DOHH2 (cell line): Measurements from ENCODE around the gene ABCF2.

Experiments used
- H3F3A ChIP-seq: fragments of 200-600 bp; sonication (generic), shearing (Covaris generic); 2 replicates; pipeline ENCODE4 v1.6.0; 2016; ENCODE audit warnings: antibody characterized with exemption, mild to moderate bottlenecking; ENCODE audit not compliant: control insufficient read depth, insufficient read depth
- H3K27ac ChIP-seq: fragments of 200-600 bp; sonication (generic); 2 replicates; pipeline ENCODE4 v1.5.1; 2014; ENCODE audit warnings: low read depth, mild to moderate bottlenecking, low read length, moderate library complexity
- H3K27me3 ChIP-seq: fragments of 200-600 bp; sonication (generic); 2 replicates; pipeline ENCODE4 v1.6.1; 2014; ENCODE audit warnings: mild to moderate bottlenecking, low read length, mixed read lengths; ENCODE audit not compliant: control insufficient read depth
- H3K36me3 ChIP-seq: fragments of 200-600 bp; sonication (generic); 2 replicates; pipeline ENCODE4 v1.6.1; 2014; ENCODE audit warnings: mild to moderate bottlenecking, low read length, moderate library complexity, mixed read lengths; ENCODE audit not compliant: control insufficient read depth
- H3K4me1 ChIP-seq: fragments of 200-600 bp; sonication (generic); 2 replicates; pipeline ENCODE4 v1.6.1; 2014; ENCODE audit warnings: mild to moderate bottlenecking, low read length, mixed read lengths; ENCODE audit not compliant: control insufficient read depth
- H3K4me2 ChIP-seq: fragments of 200-600 bp; sonication (generic); 2 replicates; pipeline ENCODE4 v1.6.0; 2014; ENCODE audit warnings: mild to moderate bottlenecking, low read length, moderate library complexity
- H3K4me3 ChIP-seq: fragments of 200-600 bp; sonication (generic); 2 replicates; pipeline ENCODE4 v1.5.1; 2014; ENCODE audit warnings: mild to moderate bottlenecking, low read length, mixed read lengths
- H3K79me2 ChIP-seq: fragments of 200-600 bp; sonication (generic); 2 replicates; pipeline ENCODE4 v1.6.1; 2014; ENCODE audit warnings: mild to moderate bottlenecking, low read length, mixed read lengths; ENCODE audit not compliant: control insufficient read depth
- H3K9me2 ChIP-seq: fragments of 200-600 bp; sonication (generic); replicated peaks from 2 replicates; pipeline ENCODE4 v1.6.1; 2014; ENCODE audit warnings: mild to moderate bottlenecking, low read length, mixed read lengths; ENCODE audit not compliant: control insufficient read depth
- H3K9me3 ChIP-seq: fragments of 200-600 bp; sonication (generic); 2 replicates; pipeline ENCODE4 v1.6.1; 2014; ENCODE audit warnings: antibody characterized with exemption, low read length, mixed read lengths; ENCODE audit not compliant: control insufficient read depth, insufficient read depth
- H4K20me1 ChIP-seq: fragments of 200-600 bp; sonication (generic); 2 replicates; pipeline ENCODE4 v1.6.0; 2014; ENCODE audit warnings: low read depth, mild to moderate bottlenecking, antibody characterized with exemption, low read length, moderate library complexity; ENCODE audit not compliant: control insufficient read depth, insufficient read depth
- CTCF ChIP-seq: fragments of 200-600 bp; sonication (generic); IDR thresholded peaks from one replicate; pipeline ENCODE4 v1.5.1; 2014; ENCODE audit warnings: antibody characterized with exemption, mild to moderate bottlenecking, low read depth, low read length; ENCODE audit not compliant: poor library complexity, severe bottlenecking
- EZH2phosphoT487 ChIP-seq: fragments of 200-600 bp; sonication (generic); IDR thresholded peaks from 2 replicates; pipeline ENCODE4 v1.6.1; 2017; ENCODE audit warnings: borderline replicate concordance, mild to moderate bottlenecking, antibody characterized with exemption, low read length, moderate library complexity, mixed read lengths

ABCF2 gene

GRCh38 chr7:151265351-151265931 is 38.4 kb upstream of the ABCF2 start:
- H3K4me1 ChIP-seq: no peaks in the 10 kb centered on the region
- H3K4me2 ChIP-seq: no peak overlapping the region
- no peaks in the 10 kb centered on the region for H3F3A ChIP-seq
- no peak overlapping the region for H3K27ac ChIP-seq
- H3K27me3 ChIP-seq: peaks cover 26% of the 10 kb centered on the region
- H3K9me2 ChIP-seq: no peaks in the 10 kb centered on the region
- no peaks in the 10 kb centered on the region for H3K36me3 ChIP-seq
- no peaks in the 10 kb centered on the region for H3K9me3 ChIP-seq
- no peaks in the 10 kb centered on the region for H3K79me2 ChIP-seq
- H3K4me3 ChIP-seq: no peak overlapping the region
- H4K20me1 ChIP-seq: 0 out of 2 replicates have a peak, but pooled peaks cover 7% of the 10 kb centered on the region
- TF ChIP-seq EZH2phosphoT487 (no peak), CTCF (no peak)

DNA sequence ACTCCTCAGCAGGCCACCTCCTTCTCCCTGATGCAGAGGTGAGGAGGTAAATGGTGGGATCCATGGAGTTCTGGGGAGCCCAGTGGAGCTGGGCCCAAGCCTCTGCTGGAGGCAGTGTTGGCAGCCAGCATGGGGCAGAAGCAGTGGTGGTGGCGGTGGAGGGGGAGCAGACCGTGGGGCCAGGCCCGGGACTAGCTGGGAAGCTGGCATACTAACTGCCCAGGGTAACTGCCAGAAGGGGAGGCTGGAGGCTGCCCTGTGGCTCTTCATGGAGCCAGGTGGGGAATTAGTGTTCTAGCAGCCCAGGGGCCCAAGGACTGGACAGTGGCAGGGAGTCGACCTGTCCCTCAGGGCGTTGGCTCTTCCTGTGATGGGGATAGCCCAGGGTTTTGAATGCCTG is 37.6 kb upstream of the ABCF2 start:
- H4K20me1 ChIP-seq: 0 out of 2 replicates have a peak, but pooled peaks cover 9% of the 10 kb centered on the region
- no peaks in the 10 kb centered on the region for H3K4me1 ChIP-seq
- no peaks in the 10 kb centered on the region for H3K9me3 ChIP-seq
- no peaks in the 10 kb centered on the region for H3K9me2 ChIP-seq
- no peak overlapping the region for H3K27ac ChIP-seq
- TF ChIP-seq CTCF (no peak), EZH2phosphoT487 (no peak)
- H3K79me2 ChIP-seq: no peaks in the 10 kb centered on the region
- H3K27me3 ChIP-seq: peaks cover 32% of the 10 kb centered on the region
- H3F3A ChIP-seq: no peaks in the 10 kb centered on the region
- no peak overlapping the region for H3K4me2 ChIP-seq
- H3K4me3 ChIP-seq: no peak overlapping the region
- no peaks in the 10 kb centered on the region for H3K36me3 ChIP-seq

GRCh38 chr7:151261529-151261928 is 34.5 kb upstream of the ABCF2 start:
- Histone ChIP-seq H3K9me3 (no peaks in the 10 kb centered on the region), H3K27me3 (peaks cover 33% of the 10 kb centered on the region), H3K9me2 (no peaks in the 10 kb centered on the region), H3K4me1 (no peaks in the 10 kb centered on the region), H3F3A (no peaks in the 10 kb centered on the region), H3K4me2 (no peak overlapping the region), H3K79me2 (no peaks in the 10 kb centered on the region), H3K27ac (no peak overlapping the region), H3K36me3 (no peaks in the 10 kb centered on the region), H4K20me1 (0 out of 2 replicates have a peak, but pooled peaks cover 9% of the 10 kb centered on the region), H3K4me3 (no peak overlapping the region)
- no peak for TF ChIP-seq EZH2phosphoT487
- TF ChIP-seq CTCF: no peak
